ENCODE data around the gene DLG2.

Gene DLG2

DNA sequence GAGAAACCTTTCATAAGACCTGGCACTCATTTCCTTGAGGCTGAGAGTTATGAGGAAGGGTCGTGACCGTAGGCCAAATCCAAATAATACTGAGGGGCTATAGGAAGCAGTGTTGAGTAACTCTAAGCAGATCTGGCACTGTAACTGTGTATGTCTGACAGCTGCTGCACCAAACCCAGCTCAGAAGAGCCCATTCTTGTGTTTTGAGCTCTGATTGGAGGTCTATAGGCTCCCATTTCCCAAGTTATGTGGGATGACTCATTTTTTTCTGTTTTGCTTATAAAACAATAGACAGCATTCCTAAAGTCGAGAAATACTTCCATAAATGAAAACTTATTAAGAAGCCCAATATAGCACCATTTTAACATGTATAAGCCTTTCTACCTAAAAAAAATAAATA lies 645.8 kb downstream of the DLG2 start:
- no peaks in the 10 kb centered on the region for H3K9me3 ChIP-seq (ENCODE audit: control insufficient read depth, low read length)
- no peaks in the 10 kb centered on the region for H3K36me3 ChIP-seq (ENCODE audit: control insufficient read depth, insufficient read depth, low read length)
- no peak overlapping the region for H3K4me3 ChIP-seq (ENCODE audit: insufficient read depth, low read depth, low read length, poor library complexity, severe bottlenecking)
- no peak overlapping the region for H3K27ac ChIP-seq (ENCODE audit: insufficient read depth, low read length, poor library complexity, severe bottlenecking)
- H3K27me3 ChIP-seq (replicated peaks; ENCODE audit: control insufficient read depth, insufficient read depth, low read length, poor library complexity, severe bottlenecking), result no peaks in the 10 kb centered on the region
- H3K4me1 ChIP-seq (ENCODE audit: control insufficient read depth, insufficient read depth, low read length, poor library complexity, severe bottlenecking), result no peaks in the 10 kb centered on the region
- DNase-seq, result no peak

DNA sequence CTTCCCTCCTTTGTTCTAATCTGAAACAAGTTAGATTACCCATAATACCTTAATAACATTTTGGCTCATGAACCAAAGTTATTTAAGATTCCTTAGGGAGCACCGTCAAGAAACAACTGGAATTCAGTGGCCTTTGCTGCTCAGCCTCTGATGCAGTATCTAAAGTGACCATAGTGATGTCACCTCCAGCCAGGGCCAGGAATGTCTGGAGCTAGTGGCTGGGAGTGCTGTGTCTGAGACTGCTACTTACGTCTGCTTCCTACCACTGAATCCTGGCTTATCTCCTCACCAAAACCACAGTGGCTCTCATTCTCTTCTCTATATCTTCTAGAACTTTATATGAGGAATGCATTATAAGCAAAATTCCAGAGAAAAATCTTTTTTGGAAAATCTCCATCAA lies 658.0 kb downstream of the DLG2 start:
- no peak overlapping the region for H3K27ac ChIP-seq (ENCODE audit: insufficient read depth, low read length, poor library complexity, severe bottlenecking)
- H3K4me3 ChIP-seq (ENCODE audit: insufficient read depth, low read depth, low read length, poor library complexity, severe bottlenecking), result no peak overlapping the region
- no peaks in the 10 kb centered on the region for H3K9me3 ChIP-seq (ENCODE audit: control insufficient read depth, low read length)
- no peaks in the 10 kb centered on the region for H3K27me3 ChIP-seq (replicated peaks; ENCODE audit: control insufficient read depth, insufficient read depth, low read length, poor library complexity, severe bottlenecking)
- H3K4me1 ChIP-seq (ENCODE audit: control insufficient read depth, insufficient read depth, low read length, poor library complexity, severe bottlenecking), result no peaks in the 10 kb centered on the region
- no peaks in the 10 kb centered on the region for H3K36me3 ChIP-seq (ENCODE audit: control insufficient read depth, insufficient read depth, low read length)
- no peak for DNase-seq

DNA sequence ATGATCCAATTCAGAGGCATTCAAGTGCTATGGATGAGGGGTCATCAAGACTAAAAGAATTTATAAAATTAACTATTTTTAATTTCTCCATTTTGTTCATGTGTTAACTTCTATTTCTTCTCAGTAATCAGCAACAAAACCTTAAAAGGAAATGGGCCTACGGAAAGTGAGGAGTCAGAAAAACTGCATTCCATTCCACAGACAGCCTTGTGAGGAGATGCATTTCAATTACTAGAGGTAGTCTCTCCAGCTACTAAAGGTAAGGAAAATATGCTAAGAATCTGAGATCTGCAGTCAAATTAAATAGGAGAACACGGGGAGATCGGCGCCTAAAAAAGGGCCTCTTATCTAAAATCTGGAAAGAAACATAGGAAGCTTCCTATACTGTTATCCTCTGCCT lies 661.7 kb downstream of the DLG2 start:
- Histone ChIP-seq H3K36me3 (ENCODE audit: control insufficient read depth, insufficient read depth, low read length) (no peaks in the 10 kb centered on the region), H3K27ac (ENCODE audit: insufficient read depth, low read length, poor library complexity, severe bottlenecking) (no peak overlapping the region), H3K27me3 (replicated peaks; ENCODE audit: control insufficient read depth, insufficient read depth, low read length, poor library complexity, severe bottlenecking) (no peaks in the 10 kb centered on the region), H3K4me1 (ENCODE audit: control insufficient read depth, insufficient read depth, low read length, poor library complexity, severe bottlenecking) (no peaks in the 10 kb centered on the region), H3K9me3 (ENCODE audit: control insufficient read depth, low read length) (no peaks in the 10 kb centered on the region), H3K4me3 (ENCODE audit: insufficient read depth, low read depth, low read length, poor library complexity, severe bottlenecking) (no peak overlapping the region)
- DNase-seq, result no peak

DNA sequence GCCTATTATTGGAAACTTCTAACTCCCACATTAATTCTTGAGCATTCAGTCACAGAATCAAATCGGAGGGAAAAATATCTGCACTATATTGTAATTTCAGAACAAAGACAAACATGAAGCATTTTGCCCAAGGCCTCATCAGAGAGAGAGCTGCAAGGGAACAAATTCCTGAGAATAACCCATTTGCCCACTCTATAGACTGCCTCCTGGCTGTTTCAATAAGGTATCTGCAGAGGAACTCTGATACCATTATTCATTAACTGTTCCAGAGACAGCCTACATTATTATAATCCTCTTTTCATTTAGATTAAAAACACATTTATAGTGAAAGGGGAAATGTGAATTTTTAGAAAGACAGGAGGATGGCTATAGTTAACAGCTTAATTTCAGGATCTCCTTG lies 663.9 kb downstream of the DLG2 start:
- no peak overlapping the region for H3K4me3 ChIP-seq (ENCODE audit: insufficient read depth, low read depth, low read length, poor library complexity, severe bottlenecking)
- no peak overlapping the region for H3K27ac ChIP-seq (ENCODE audit: insufficient read depth, low read length, poor library complexity, severe bottlenecking)
- H3K4me1 ChIP-seq (ENCODE audit: control insufficient read depth, insufficient read depth, low read length, poor library complexity, severe bottlenecking), result no peaks in the 10 kb centered on the region
- H3K36me3 ChIP-seq (ENCODE audit: control insufficient read depth, insufficient read depth, low read length), result no peaks in the 10 kb centered on the region
- no peak for DNase-seq
- no peaks in the 10 kb centered on the region for H3K27me3 ChIP-seq (replicated peaks; ENCODE audit: control insufficient read depth, insufficient read depth, low read length, poor library complexity, severe bottlenecking)
- no peaks in the 10 kb centered on the region for H3K9me3 ChIP-seq (ENCODE audit: control insufficient read depth, low read length)

DNA sequence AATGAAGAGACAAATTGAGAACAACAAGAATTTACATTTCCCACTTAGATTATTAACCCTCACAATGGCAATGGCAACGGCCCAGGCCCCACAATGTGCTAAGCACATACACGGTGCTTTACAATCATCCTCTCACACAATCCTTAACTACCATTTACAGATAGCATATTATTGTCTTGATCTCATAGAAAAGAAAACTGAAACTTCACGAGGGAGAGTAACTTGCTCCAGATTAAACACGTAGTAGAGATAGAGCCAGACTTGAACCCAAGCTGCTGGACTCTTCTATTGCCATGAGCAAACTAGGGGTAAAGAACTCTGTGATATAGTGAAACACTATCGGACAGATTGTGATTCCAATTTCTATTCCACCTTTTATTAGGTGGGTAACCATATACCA lies 665.1 kb downstream of the DLG2 start:
- Histone ChIP-seq H3K27me3 (replicated peaks; ENCODE audit: control insufficient read depth, insufficient read depth, low read length, poor library complexity, severe bottlenecking) (no peaks in the 10 kb centered on the region), H3K9me3 (ENCODE audit: control insufficient read depth, low read length) (no peaks in the 10 kb centered on the region), H3K27ac (ENCODE audit: insufficient read depth, low read length, poor library complexity, severe bottlenecking) (no peak overlapping the region), H3K4me1 (ENCODE audit: control insufficient read depth, insufficient read depth, low read length, poor library complexity, severe bottlenecking) (no peaks in the 10 kb centered on the region), H3K4me3 (ENCODE audit: insufficient read depth, low read depth, low read length, poor library complexity, severe bottlenecking) (no peak overlapping the region), H3K36me3 (ENCODE audit: control insufficient read depth, insufficient read depth, low read length) (no peaks in the 10 kb centered on the region)
- no peak for DNase-seq

DNA sequence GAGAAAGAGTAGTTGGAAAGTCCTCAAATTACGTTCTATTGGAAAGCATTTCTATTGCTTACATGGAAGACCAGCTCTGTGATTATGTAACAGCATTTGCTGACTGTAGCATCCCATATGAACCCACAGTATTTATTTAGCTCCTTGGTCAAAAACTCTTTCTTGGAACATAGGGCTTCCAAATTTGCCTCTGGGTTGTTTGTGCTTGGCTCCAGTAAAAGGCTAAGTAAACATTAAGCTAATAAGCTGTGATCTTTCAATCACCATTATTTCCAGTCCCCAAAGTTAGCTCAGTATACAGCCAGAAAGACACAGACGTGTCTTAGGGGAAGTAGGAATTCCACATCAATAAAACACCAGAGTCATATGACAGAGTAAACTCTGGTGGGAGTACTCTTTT lies 668.8 kb downstream of the DLG2 start:
- no peaks in the 10 kb centered on the region for H3K9me3 ChIP-seq (ENCODE audit: control insufficient read depth, low read length)
- no peaks in the 10 kb centered on the region for H3K36me3 ChIP-seq (ENCODE audit: control insufficient read depth, insufficient read depth, low read length)
- H3K4me1 ChIP-seq (ENCODE audit: control insufficient read depth, insufficient read depth, low read length, poor library complexity, severe bottlenecking), result no peaks in the 10 kb centered on the region
- H3K27ac ChIP-seq (ENCODE audit: insufficient read depth, low read length, poor library complexity, severe bottlenecking), result no peak overlapping the region
- DNase-seq, result no peak
- no peak overlapping the region for H3K4me3 ChIP-seq (ENCODE audit: insufficient read depth, low read depth, low read length, poor library complexity, severe bottlenecking)
- H3K27me3 ChIP-seq (replicated peaks; ENCODE audit: control insufficient read depth, insufficient read depth, low read length, poor library complexity, severe bottlenecking), result no peaks in the 10 kb centered on the region

DNA sequence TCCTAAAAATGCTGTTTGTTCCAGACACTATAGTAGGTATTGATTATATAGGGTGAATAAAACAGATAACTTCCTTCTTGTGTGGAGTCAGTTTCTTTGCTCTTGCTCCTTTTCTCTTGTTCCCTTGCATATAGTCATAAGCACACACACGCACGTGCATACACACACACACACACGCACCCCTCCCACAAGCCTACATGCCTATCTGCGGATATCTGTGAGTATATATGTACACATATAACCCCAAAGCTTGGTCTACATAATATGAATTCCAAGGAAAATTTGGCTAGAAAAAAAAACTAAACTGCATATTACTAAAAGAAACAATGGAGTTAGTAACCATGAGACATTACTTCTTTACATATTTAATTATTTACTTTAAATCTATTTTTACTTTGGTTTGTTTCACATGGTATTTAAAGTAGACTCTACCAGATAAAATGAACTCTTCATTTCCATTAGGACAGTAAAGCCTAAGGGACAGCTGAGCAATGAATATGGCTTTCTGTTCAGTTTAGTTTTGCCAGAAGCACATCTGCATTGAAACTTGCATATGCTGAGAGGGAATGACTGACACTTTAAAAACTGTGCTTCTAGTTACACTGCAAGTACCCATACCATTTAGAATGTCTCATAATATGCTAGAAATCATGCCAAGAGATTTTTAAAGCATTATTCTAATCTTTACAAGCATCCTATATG lies 676.4 kb downstream of the DLG2 start:
- no peak overlapping the region for H3K27ac ChIP-seq (ENCODE audit: insufficient read depth, low read length, poor library complexity, severe bottlenecking)
- no peaks in the 10 kb centered on the region for H3K36me3 ChIP-seq (ENCODE audit: control insufficient read depth, insufficient read depth, low read length)
- no peaks in the 10 kb centered on the region for H3K4me1 ChIP-seq (ENCODE audit: control insufficient read depth, insufficient read depth, low read length, poor library complexity, severe bottlenecking)

DNA sequence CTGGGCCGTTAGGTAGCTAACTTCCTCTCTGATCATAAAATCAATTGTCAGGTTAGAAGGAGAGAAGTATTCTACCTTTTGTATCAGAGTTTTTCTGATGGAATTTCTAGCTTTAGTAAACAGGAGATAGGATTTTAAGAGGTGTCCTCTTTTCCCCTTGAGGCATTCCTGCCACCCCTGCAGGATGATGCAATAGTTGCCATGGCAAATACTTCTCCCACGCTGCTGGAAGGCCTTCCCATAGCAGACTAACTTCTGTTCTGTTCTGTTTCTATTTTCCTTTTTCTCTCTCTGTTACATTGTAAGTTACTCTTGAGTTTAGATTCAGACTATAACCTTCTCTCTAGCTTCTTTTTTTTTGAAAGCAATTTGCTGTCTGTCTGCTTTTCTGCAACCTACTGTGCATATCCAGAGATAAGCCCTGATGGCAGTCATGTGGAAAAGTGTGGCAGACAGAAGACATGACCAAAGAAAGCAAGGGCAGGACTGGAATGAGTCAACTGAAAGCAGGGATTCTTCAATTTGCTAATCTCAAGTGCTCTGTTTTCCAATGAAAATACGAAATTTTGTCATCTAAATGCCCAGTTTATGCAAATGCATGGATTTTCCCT lies 679.1 kb downstream of the DLG2 start:
- no peaks in the 10 kb centered on the region for H3K27me3 ChIP-seq (replicated peaks; ENCODE audit: control insufficient read depth, insufficient read depth, low read length, poor library complexity, severe bottlenecking)
- H3K4me3 ChIP-seq (ENCODE audit: insufficient read depth, low read depth, low read length, poor library complexity, severe bottlenecking), result no peak overlapping the region
- no peaks in the 10 kb centered on the region for H3K4me1 ChIP-seq (ENCODE audit: control insufficient read depth, insufficient read depth, low read length, poor library complexity, severe bottlenecking)
- H3K36me3 ChIP-seq (ENCODE audit: control insufficient read depth, insufficient read depth, low read length), result no peaks in the 10 kb centered on the region
- no peak for DNase-seq
- no peaks in the 10 kb centered on the region for H3K9me3 ChIP-seq (ENCODE audit: control insufficient read depth, low read length)
- no peak overlapping the region for H3K27ac ChIP-seq (ENCODE audit: insufficient read depth, low read length, poor library complexity, severe bottlenecking)

More for the DNA sequence above, 676.4 kb downstream of the DLG2 start:
- H3K4me3 ChIP-seq (ENCODE audit: insufficient read depth, low read depth, low read length, poor library complexity, severe bottlenecking), result no peak overlapping the region
- DNase-seq, result no peak
- no peaks in the 10 kb centered on the region for H3K9me3 ChIP-seq (ENCODE audit: control insufficient read depth, low read length)
- no peaks in the 10 kb centered on the region for H3K27me3 ChIP-seq (replicated peaks; ENCODE audit: control insufficient read depth, insufficient read depth, low read length, poor library complexity, severe bottlenecking)

GRCh38 chr11:84947070-84947469 lies 680.1 kb downstream of the DLG2 start:
- H3K9me3 ChIP-seq (ENCODE audit: control insufficient read depth, low read length), result no peaks in the 10 kb centered on the region

GRCh38 chr11:84930863-84931262 lies 696.3 kb downstream of the DLG2 start:
- H3K9me3 ChIP-seq (ENCODE audit: control insufficient read depth, low read length), result peaks cover 4% of the 10 kb centered on the region
- no peak overlapping the region for H3K27ac ChIP-seq (ENCODE audit: insufficient read depth, low read length, poor library complexity, severe bottlenecking)
- no peaks in the 10 kb centered on the region for H3K36me3 ChIP-seq (ENCODE audit: control insufficient read depth, insufficient read depth, low read length)
- no peak overlapping the region for H3K4me3 ChIP-seq (ENCODE audit: insufficient read depth, low read depth, low read length, poor library complexity, severe bottlenecking)
- DNase-seq, result no peak
- H3K27me3 ChIP-seq (replicated peaks; ENCODE audit: control insufficient read depth, insufficient read depth, low read length, poor library complexity, severe bottlenecking), result no peaks in the 10 kb centered on the region
- H3K4me1 ChIP-seq (ENCODE audit: control insufficient read depth, insufficient read depth, low read length, poor library complexity, severe bottlenecking), result no peaks in the 10 kb centered on the region

More at GRCh38 chr11:84947070-84947469, 680.1 kb downstream of the DLG2 start:
- Histone ChIP-seq H3K27me3 (replicated peaks; ENCODE audit: control insufficient read depth, insufficient read depth, low read length, poor library complexity, severe bottlenecking) (no peaks in the 10 kb centered on the region), H3K36me3 (ENCODE audit: control insufficient read depth, insufficient read depth, low read length) (no peaks in the 10 kb centered on the region), H3K27ac (ENCODE audit: insufficient read depth, low read length, poor library complexity, severe bottlenecking) (no peak overlapping the region), H3K4me1 (ENCODE audit: control insufficient read depth, insufficient read depth, low read length, poor library complexity, severe bottlenecking) (no peaks in the 10 kb centered on the region), H3K4me3 (ENCODE audit: insufficient read depth, low read depth, low read length, poor library complexity, severe bottlenecking) (no peak overlapping the region)
- no peak for DNase-seq

Measured in effector memory CD4-positive, alpha-beta T cell (primary cell).